ENCODE measurements around the gene ARMC10.

Gene ARMC10

GRCh38 chr7:103132995-103133688 lies 58.2 kb downstream of the ARMC10 start:
- TF ChIP-seq CTCF (IDR thresholded peaks at IDR 0.05; ENCODE audit: borderline replicate concordance, control extremely low read depth, extremely low read depth, insufficient read depth, missing control alignments) = no peak
- no peak for DNase-seq (ENCODE audit: low spot score)
- in situ Hi-C loops (cut with MboI; ENCODE audit: low sequenced_read_pairs, unreplicated experiment) = no loop called here

GRCh38 chr7:103134836-103135554 lies 60.1 kb downstream of the ARMC10 start:
- no peak for DNase-seq (ENCODE audit: low spot score)
- in situ Hi-C loops (cut with MboI; ENCODE audit: low sequenced_read_pairs, unreplicated experiment) = no loop called here
- no peak for TF ChIP-seq CTCF (IDR thresholded peaks at IDR 0.05; ENCODE audit: borderline replicate concordance, control extremely low read depth, extremely low read depth, insufficient read depth, missing control alignments)

- TF ChIP-seq CTCF (IDR thresholded peaks at IDR 0.05; ENCODE audit: borderline replicate concordance, control extremely low read depth, extremely low read depth, insufficient read depth, missing control alignments) = no peak
- DNase-seq (ENCODE audit: low spot score) = no peak
- in situ Hi-C loops (cut with MboI; ENCODE audit: low sequenced_read_pairs, unreplicated experiment) = no loop called here
These were observed 65.1 kb downstream of the ARMC10 start for GRCh38 chr7:103140061-103140460.

- DNase-seq (ENCODE audit: low spot score) = no peak
- TF ChIP-seq CTCF (IDR thresholded peaks at IDR 0.05; ENCODE audit: borderline replicate concordance, control extremely low read depth, extremely low read depth, insufficient read depth, missing control alignments) = no peak
- in situ Hi-C loops (cut with MboI; ENCODE audit: low sequenced_read_pairs, unreplicated experiment) = no loop called here
These were observed 65.7 kb downstream of the ARMC10 start for GRCh38 chr7:103140685-103141084.

- TF ChIP-seq CTCF (IDR thresholded peaks at IDR 0.05; ENCODE audit: borderline replicate concordance, control extremely low read depth, extremely low read depth, insufficient read depth, missing control alignments) = no peak
- in situ Hi-C loops (cut with MboI; ENCODE audit: low sequenced_read_pairs, unreplicated experiment) = no loop called here
These were observed 66.9 kb downstream of the ARMC10 start for GRCh38 chr7:103141753-103142404.

GRCh38 chr7:103142494-103142893 lies 67.6 kb downstream of the ARMC10 start:
- in situ Hi-C loops (cut with MboI; ENCODE audit: low sequenced_read_pairs, unreplicated experiment) = no loop called here
- TF ChIP-seq CTCF (IDR thresholded peaks at IDR 0.05; ENCODE audit: borderline replicate concordance, control extremely low read depth, extremely low read depth, insufficient read depth, missing control alignments) = no peak
- DNase-seq (ENCODE audit: low spot score) = no peak

More at GRCh38 chr7:103141753-103142404, 66.9 kb downstream of the ARMC10 start:
- no peak for DNase-seq (ENCODE audit: low spot score)
